Sigmoid colon (tissue), 7 donors: ENCODE measurements around the gene LINGO3. TPM values are rescaled to one million over a fixed set of nuclear protein-coding genes. Genes with fewer than 3 reads are reported as not detected.

Experiments
- DNase-seq: peaks from one replicate; pipeline ENCODE4 v3.0.0-alpha.2; 2019
- H3K27ac ChIP-seq, 4 donors: fragments of 200-600 bp; sonication (generic); one replicate each; pipeline ENCODE4 v1.5.1; 2016 to 2019; ENCODE audit warnings: mild to moderate bottlenecking in 1 of 4
- H3K27me3 ChIP-seq, 3 donors: fragments of 200-600 bp; sonication (generic); one replicate each; pipeline ENCODE4 v1.5.1; 2019; ENCODE audit warnings: mild to moderate bottlenecking in 1 of 3
- H3K36me3 ChIP-seq, 4 donors: fragments of 200-600 bp; sonication (generic); one replicate each; pipeline ENCODE4 v1.5.1; 2016 to 2019
- H3K4me1 ChIP-seq, 4 donors: fragments of 200-600 bp; sonication (generic); one replicate each; pipeline ENCODE4 v1.5.1; 2017 to 2019
- H3K4me3 ChIP-seq, 4 donors: fragments of 200-600 bp; sonication (generic); one replicate each; pipeline ENCODE4 v1.5.1; 2017 to 2019; ENCODE audit warnings: mild to moderate bottlenecking in 2 of 4, moderate library complexity in 1 of 4
- H3K9me3 ChIP-seq, 4 donors: fragments of 200-600 bp in 3 of 4; sonication (generic) in 3 of 4; one replicate each; pipeline versions ENCODE4 v1.5.1 to v1.6.1; 2013 to 2019
- CTCF ChIP-seq, 4 experiments: fragments of 450-650 bp in 3 of 4; fragments of 200-600 bp in 1 of 4; IDR thresholded peaks; one replicate each; pipeline ENCODE4 v1.5.1; 2016 to 2019; ENCODE audit warnings: antibody characterized with exemption in 4 of 4, mild to moderate bottlenecking in 3 of 4, moderate library complexity in 2 of 4
- EP300 ChIP-seq, 4 donors: sonication (generic); formaldehyde crosslinking; IDR thresholded peaks; one replicate each; pipeline ENCODE4 v1.6.1; 2017; ENCODE audit warnings: antibody characterized with exemption in 4 of 4
- POLR2A ChIP-seq, 2 donors: fragments of 450-650 bp; IDR thresholded peaks; one replicate each; pipeline ENCODE4 v1.6.1; 2016; ENCODE audit warnings: antibody characterized with exemption in 2 of 2, mild to moderate bottlenecking in 2 of 2, moderate library complexity in 2 of 2
- POLR2AphosphoS5 ChIP-seq, 4 donors: sonication (generic); formaldehyde crosslinking; IDR thresholded peaks; one replicate each; pipeline ENCODE4 v1.6.1; 2017; ENCODE audit warnings: antibody characterized with exemption in 4 of 4
- WGBS, 2 donors: extraction: QIAGEN DNeasy Blood & Tissue Kit; methylation state at CpG; one replicate each; pipeline ENCODE4 v1.1.7; 2013; 5-methylcytosine and 5-hydroxymethylcytosine counted together
- intact Hi-C: fragments of 100-400 bp; cut with DNase I; formaldehyde crosslinking; loops from one replicate; pipeline ENCODE4 v1.15.1; 2023
- polyA plus RNA-seq, 3 donors: library from polyadenylated mRNA; stranded (reverse); fragments of 200-250 nt; gene quantifications; one replicate each; pipeline ENCODE4 v1.2.3, GENCODE V29; 2013
- total RNA-seq, 4 donors: library from RNA; depleted of rRNA; stranded (reverse); fragments of >200 nt; gene quantifications; one replicate each; pipeline ENCODE4 v1.1.0, GENCODE V29; 2016
- donor health status: healthy with polysubstance abuse.
- donor health status: Bipolar disorder and iron deficiency.
- donor health status: healthy.

The LINGO3 gene
- total and polyA plus RNA-seq, 7 donors, result 0.14 to 0.70 TPM; not detected in 5

GRCh38 chr19:2291185-2291751, 16.7 kb downstream of the LINGO3 start:
- no peaks in the 10 kb centered on the region for H3K9me3 ChIP-seq
- WGBS, 2 donors, result 9 to 37% methylated on average over 67 of the region's 67 CpGs
- H3K4me1 ChIP-seq, result peaks cover 0 to 52% (median 46%) of the 10 kb centered on the region in 4 donors
- H3K27me3 ChIP-seq, result peaks cover 30 to 49% (median 44%) of the 10 kb centered on the region in 3 donors
- H3K27ac ChIP-seq, result no peak overlapping the region
- peak overlapping the region in 3 of 4 donors; percentile 28 to 46 (median 40) for H3K4me3 ChIP-seq
- intact Hi-C loops, result no loop called here
- TF ChIP-seq POLR2AphosphoS5 (IDR thresholded peaks at IDR 0.05) (no peak), CTCF (IDR thresholded peaks at IDR 0.05) (no peak), EP300 (IDR thresholded peaks at IDR 0.05) (no peak), POLR2A (IDR thresholded peaks at IDR 0.05) (no peak)
- H3K36me3 ChIP-seq, result no peaks in the 10 kb centered on the region
- no peak for DNase-seq

- H3K4me1 ChIP-seq, result peaks cover 0 to 48% (median 44%) of the 10 kb centered on the region in 4 donors
- H3K27me3 ChIP-seq, result peaks cover 30 to 49% (median 44%) of the 10 kb centered on the region in 3 donors
- no peaks in the 10 kb centered on the region for H3K36me3 ChIP-seq
- no peaks in the 10 kb centered on the region for H3K9me3 ChIP-seq
- peak overlapping the region in 1 of 4 donors; percentile 31 for H3K27ac ChIP-seq
- no peak for TF ChIP-seq POLR2AphosphoS5 (IDR thresholded peaks at IDR 0.05)
- H3K4me3 ChIP-seq, result peak overlapping the region in 3 of 4 donors; percentile 28 to 46 (median 40)
- no peak for DNase-seq
- intact Hi-C loops, result no loop called here
- 3% methylated on average over 82 of the region's 82 CpGs for WGBS, 2 donors
Measured at GRCh38 chr19:2290441-2291184, 17.3 kb downstream of the LINGO3 start.

GRCh38 chr19:2289714-2290435, 18.1 kb downstream of the LINGO3 start:
- 1% methylated on average over 74 of the region's 74 CpGs for WGBS, 2 donors
- Histone ChIP-seq H3K27ac (peak overlapping the region in 3 of 4 donors; percentile 17 to 37 (median 31)), H3K4me1 (peaks cover 0 to 41% (median 37%) of the 10 kb centered on the region in 4 donors), H3K9me3 (no peaks in the 10 kb centered on the region), H3K27me3 (peaks cover 30 to 54% (median 44%) of the 10 kb centered on the region in 3 donors), H3K4me3 (peak overlapping the region in 3 of 4 donors; percentile 28 to 46 (median 40)), H3K36me3 (no peaks in the 10 kb centered on the region)
- TF ChIP-seq POLR2AphosphoS5 (IDR thresholded peaks at IDR 0.05) (no peak), POLR2A (IDR thresholded peaks at IDR 0.05) (no peak), CTCF (IDR thresholded peaks at IDR 0.05) (no peak), EP300 (IDR thresholded peaks at IDR 0.05) (no peak)
- intact Hi-C loops, result no loop called here
- no peak for DNase-seq

- no peaks in the 10 kb centered on the region for H3K36me3 ChIP-seq
- H3K9me3 ChIP-seq, result no peaks in the 10 kb centered on the region
- H3K4me3 ChIP-seq, result peak overlapping the region in 1 of 4 donors; percentile 46
- WGBS, 2 donors, result 31 to 44% methylated on average over 28 of the region's 28 CpGs
- DNase-seq, result no peak
- H3K27ac ChIP-seq, result peak overlapping the region in 2 of 4 donors; percentile 17 to 37
- peaks cover 30 to 54% (median 44%) of the 10 kb centered on the region in 3 donors for H3K27me3 ChIP-seq
- H3K4me1 ChIP-seq, result peaks cover 0 to 33% (median 29%) of the 10 kb centered on the region in 4 donors
- intact Hi-C loops, result no loop called here
- TF ChIP-seq POLR2A (IDR thresholded peaks at IDR 0.05) (no peak), POLR2AphosphoS5 (IDR thresholded peaks at IDR 0.05) (no peak), CTCF (IDR thresholded peaks at IDR 0.05) (no peak), EP300 (IDR thresholded peaks at IDR 0.05) (no peak)
Measured at GRCh38 chr19:2288818-2289713, 18.9 kb downstream of the LINGO3 start.
